KOPT-K1 (cell line): ENCODE measurements around the gene NFIA.

Experiments used
- H3K27ac ChIP-seq: fragments of 200-600 bp; sonication (generic); 2 replicates; pipeline ENCODE4 v1.5.1; 2016; ENCODE audit warnings: antibody characterized with exemption, mild to moderate bottlenecking, low read depth, low read length; ENCODE audit not compliant: poor library complexity, severe bottlenecking
- H3K36me3 ChIP-seq: fragments of 200-600 bp; sonication (generic); 2 replicates; pipeline ENCODE4 v1.5.1; 2017; ENCODE audit warnings: antibody characterized with exemption, mild to moderate bottlenecking, low read length, moderate library complexity; ENCODE audit not compliant: insufficient read depth
- H3K9me3 ChIP-seq: fragments of 200-600 bp; sonication (generic); 2 replicates; pipeline ENCODE4 v1.5.1; 2017; ENCODE audit warnings: antibody characterized with exemption, low read length, mild to moderate bottlenecking; ENCODE audit not compliant: insufficient read depth, poor library complexity, severe bottlenecking

The NFIA gene

GRCh38 chr1:61192663-61193330 is 110.4 kb downstream of the NFIA start:
- H3K27ac ChIP-seq, result no peak overlapping the region
- H3K36me3 ChIP-seq, result no peaks in the 10 kb centered on the region
- H3K9me3 ChIP-seq, result no peaks in the 10 kb centered on the region

GRCh38 chr1:61193808-61194207 is 111.4 kb downstream of the NFIA start:
- no peaks in the 10 kb centered on the region for H3K9me3 ChIP-seq
- H3K36me3 ChIP-seq, result no peaks in the 10 kb centered on the region
- H3K27ac ChIP-seq, result no peak overlapping the region

- Histone ChIP-seq H3K27ac (no peak overlapping the region), H3K9me3 (no peaks in the 10 kb centered on the region), H3K36me3 (no peaks in the 10 kb centered on the region)
These were observed 116.2 kb downstream of the NFIA start for GRCh38 chr1:61198554-61198953.

- Histone ChIP-seq H3K36me3 (no peaks in the 10 kb centered on the region), H3K27ac (no peak overlapping the region), H3K9me3 (no peaks in the 10 kb centered on the region)
These were observed 118.7 kb downstream of the NFIA start for GRCh38 chr1:61201035-61201434.

GRCh38 chr1:61202854-61203598 is 120.7 kb downstream of the NFIA start:
- Histone ChIP-seq H3K27ac (no peak overlapping the region), H3K36me3 (no peaks in the 10 kb centered on the region), H3K9me3 (no peaks in the 10 kb centered on the region)

GRCh38 chr1:61204528-61204927 is 122.2 kb downstream of the NFIA start:
- Histone ChIP-seq H3K27ac (no peak overlapping the region), H3K9me3 (no peaks in the 10 kb centered on the region), H3K36me3 (no peaks in the 10 kb centered on the region)

- Histone ChIP-seq H3K9me3 (no peaks in the 10 kb centered on the region), H3K36me3 (no peaks in the 10 kb centered on the region), H3K27ac (no peak overlapping the region)
These were observed 125.1 kb downstream of the NFIA start for GRCh38 chr1:61207416-61207815.

- no peaks in the 10 kb centered on the region for H3K36me3 ChIP-seq
- no peak overlapping the region for H3K27ac ChIP-seq
- no peaks in the 10 kb centered on the region for H3K9me3 ChIP-seq
These were observed 125.8 kb downstream of the NFIA start for GRCh38 chr1:61208172-61208571.

GRCh38 chr1:61208831-61209230 is 126.5 kb downstream of the NFIA start:
- Histone ChIP-seq H3K36me3 (no peaks in the 10 kb centered on the region), H3K27ac (no peak overlapping the region), H3K9me3 (no peaks in the 10 kb centered on the region)

- Histone ChIP-seq H3K27ac (no peak overlapping the region), H3K9me3 (no peaks in the 10 kb centered on the region), H3K36me3 (no peaks in the 10 kb centered on the region)
These were observed 128.2 kb downstream of the NFIA start for GRCh38 chr1:61210435-61211154.

GRCh38 chr1:61213245-61214011 is 131.1 kb downstream of the NFIA start:
- no peaks in the 10 kb centered on the region for H3K36me3 ChIP-seq
- no peak overlapping the region for H3K27ac ChIP-seq

GRCh38 chr1:61215119-61215518 is 132.8 kb downstream of the NFIA start:
- Histone ChIP-seq H3K36me3 (no peaks in the 10 kb centered on the region), H3K9me3 (no peaks in the 10 kb centered on the region), H3K27ac (no peak overlapping the region)

More at GRCh38 chr1:61213245-61214011, 131.1 kb downstream of the NFIA start:
- no peaks in the 10 kb centered on the region for H3K9me3 ChIP-seq

GRCh38 chr1:61215676-61216289 is 133.4 kb downstream of the NFIA start:
- Histone ChIP-seq H3K9me3 (no peaks in the 10 kb centered on the region), H3K36me3 (no peaks in the 10 kb centered on the region), H3K27ac (no peak overlapping the region)

- Histone ChIP-seq H3K9me3 (no peaks in the 10 kb centered on the region), H3K36me3 (no peaks in the 10 kb centered on the region), H3K27ac (no peak overlapping the region)
These were observed 138.2 kb downstream of the NFIA start for GRCh38 chr1:61220536-61220935.
